Measurements from ENCODE around the gene FATE1. TPM values are rescaled to one million over a fixed set of nuclear protein-coding genes. Genes with fewer than 3 reads are reported as not detected.
A peak's percentile ranks its signal among the peaks of the same experiment; 100 is the strongest.
"Not testable (repeated sequence)": the region's sequence is repeated elsewhere in the genome, so short reads cannot be mapped to it uniquely, and the experiment has no call there.

FATE1 gene
- total RNA-seq, 1 donor = not detected

DNA sequence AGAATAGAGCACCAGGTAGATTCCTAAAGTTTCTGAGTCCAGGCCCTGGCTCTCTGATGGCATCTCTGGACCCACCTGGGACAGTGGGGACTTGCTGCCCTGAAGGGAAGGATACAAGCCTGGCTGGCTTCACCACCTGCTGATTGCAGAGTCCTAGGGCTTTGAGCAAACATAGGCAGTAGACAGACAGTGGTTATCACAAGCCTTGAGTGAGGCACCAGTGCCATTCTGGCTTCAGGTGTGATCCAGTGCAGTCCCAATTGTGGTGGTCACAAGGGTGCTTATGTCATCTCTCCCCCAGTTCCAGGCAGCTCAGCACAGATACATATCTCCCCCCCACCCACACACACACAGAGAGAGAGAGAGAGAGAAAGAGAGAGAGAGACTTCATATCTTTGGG, 27.1 kb upstream of the FATE1 start:
- no peak for DNase-seq (ENCODE audit: low read depth)
- TF ChIP-seq, protein P1, sequence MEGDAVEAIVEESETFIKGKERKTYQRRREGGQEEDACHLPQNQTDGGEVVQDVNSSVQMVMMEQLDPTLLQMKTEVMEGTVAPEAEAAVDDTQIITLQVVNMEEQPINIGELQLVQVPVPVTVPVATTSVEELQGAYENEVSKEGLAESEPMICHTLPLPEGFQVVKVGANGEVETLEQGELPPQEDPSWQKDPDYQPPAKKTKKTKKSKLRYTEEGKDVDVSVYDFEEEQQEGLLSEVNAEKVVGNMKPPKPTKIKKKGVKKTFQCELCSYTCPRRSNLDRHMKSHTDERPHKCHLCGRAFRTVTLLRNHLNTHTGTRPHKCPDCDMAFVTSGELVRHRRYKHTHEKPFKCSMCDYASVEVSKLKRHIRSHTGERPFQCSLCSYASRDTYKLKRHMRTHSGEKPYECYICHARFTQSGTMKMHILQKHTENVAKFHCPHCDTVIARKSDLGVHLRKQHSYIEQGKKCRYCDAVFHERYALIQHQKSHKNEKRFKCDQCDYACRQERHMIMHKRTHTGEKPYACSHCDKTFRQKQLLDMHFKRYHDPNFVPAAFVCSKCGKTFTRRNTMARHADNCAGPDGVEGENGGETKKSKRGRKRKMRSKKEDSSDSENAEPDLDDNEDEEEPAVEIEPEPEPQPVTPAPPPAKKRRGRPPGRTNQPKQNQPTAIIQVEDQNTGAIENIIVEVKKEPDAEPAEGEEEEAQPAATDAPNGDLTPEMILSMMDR (IDR thresholded peaks at IDR 0.05; ENCODE audit: insufficient read depth, low read depth, low read length) = no peak
- H3K4me3 ChIP-seq (ENCODE audit: low read depth, low read length) = no peak overlapping the region

DNA sequence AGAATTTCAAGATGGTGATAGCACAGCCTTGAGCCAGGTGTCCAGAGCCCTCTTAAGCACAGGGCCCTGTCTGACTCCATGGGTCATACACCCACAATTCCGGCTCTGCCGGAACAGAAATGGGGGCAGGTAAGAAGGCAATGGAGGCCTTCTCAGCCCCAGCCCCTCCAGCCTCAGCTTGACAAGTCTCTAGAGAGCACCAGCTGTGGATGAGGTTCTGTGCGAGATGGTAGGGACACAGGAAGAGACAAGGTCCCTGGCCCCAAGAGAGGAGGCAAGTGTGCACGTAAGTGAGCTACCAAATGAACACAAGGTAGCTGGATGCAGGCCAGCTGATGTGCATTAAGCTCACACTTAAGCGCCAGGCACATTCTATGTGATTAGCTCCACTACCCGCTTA, 23.0 kb upstream of the FATE1 start:
- TF ChIP-seq, protein P1 (IDR thresholded peaks at IDR 0.05; ENCODE audit: insufficient read depth, low read depth, low read length) = no peak
- H3K4me3 ChIP-seq (ENCODE audit: low read depth, low read length) = no peak overlapping the region
- no peak for DNase-seq (ENCODE audit: low read depth)

DNA sequence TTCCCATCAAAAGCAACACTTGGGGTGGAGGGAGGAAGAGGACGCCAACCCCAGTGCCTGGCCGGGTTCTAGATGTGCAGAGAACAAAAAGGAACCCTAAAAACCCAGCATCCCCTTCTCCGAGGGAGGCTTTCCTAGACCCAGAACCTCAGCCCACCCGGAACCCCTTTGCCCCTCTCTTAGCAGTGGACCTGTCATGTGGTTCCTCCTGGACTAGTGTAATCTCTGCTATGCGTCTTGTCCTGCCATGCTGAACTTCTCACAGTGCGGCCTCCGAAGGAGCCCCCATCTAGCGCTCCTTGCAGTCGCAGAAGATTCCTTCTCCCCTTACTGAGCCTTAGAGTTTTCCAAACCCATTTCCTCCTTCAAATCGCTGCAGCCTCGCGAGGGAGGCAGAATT, 21.7 kb upstream of the FATE1 start:
- no peak for DNase-seq (ENCODE audit: low read depth)
- H3K4me3 ChIP-seq (ENCODE audit: low read depth, low read length) = no peak overlapping the region
- TF ChIP-seq, protein P1 (IDR thresholded peaks at IDR 0.05; ENCODE audit: insufficient read depth, low read depth, low read length) = no peak

DNA sequence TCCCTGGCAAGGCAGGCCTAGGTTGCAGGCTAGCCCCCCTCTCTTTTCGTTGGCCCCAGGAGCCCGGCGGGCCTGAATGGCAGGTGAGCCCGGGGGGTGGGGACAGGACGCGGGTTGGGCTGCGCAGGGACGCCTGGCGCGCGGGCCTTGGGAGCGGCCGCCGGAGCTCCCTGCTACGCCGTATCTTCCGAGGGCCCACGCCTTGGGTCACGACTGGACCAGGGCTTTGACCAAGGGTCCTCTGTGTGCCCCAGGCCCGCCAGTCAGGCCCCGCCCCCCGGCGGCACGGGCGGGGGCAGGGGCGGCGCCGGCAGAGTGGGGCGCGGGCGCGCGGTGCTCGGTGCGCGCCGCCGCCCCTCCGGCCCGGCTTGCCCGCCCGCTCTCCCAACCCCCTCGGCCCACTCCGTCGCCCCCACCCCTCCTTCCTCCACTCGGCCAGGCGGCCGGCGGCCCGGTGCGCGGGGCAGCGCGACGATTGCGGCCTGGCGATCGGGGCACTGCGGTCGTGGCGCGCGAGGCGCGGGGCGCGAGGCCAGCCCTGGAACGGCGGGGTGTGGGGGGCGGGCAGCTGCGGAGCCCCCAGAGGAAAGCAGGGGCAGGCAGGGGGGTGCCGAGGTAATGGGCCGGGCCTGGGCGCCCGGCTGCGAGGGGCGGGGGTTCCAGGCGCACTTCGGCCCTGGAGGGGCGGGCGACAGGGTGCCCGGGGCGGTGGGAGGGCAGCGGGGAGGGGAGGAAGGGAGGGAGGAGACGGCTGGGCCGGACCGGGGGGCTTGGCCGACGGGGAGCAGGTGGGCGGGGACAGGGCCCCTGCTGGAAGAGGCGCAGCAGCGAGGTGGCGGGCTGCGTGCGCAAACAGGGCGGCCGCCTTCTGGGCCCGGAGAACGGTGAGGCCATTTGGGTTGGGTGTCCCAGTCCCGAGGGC, 20.9 kb upstream of the FATE1 start, which contains the start of gene PRRG3:
PRRG3 (plus strand) TSS at position 798 of the 922 bp plus-strand sequence. CDS start 3,357 bp downstream, outside the sequence.
- no peak within 1 kb of the TSS for H3K4me3 ChIP-seq (ENCODE audit: low read depth, low read length)
- TF ChIP-seq, protein P1 (IDR thresholded peaks at IDR 0.05; ENCODE audit: insufficient read depth, low read depth, low read length) = no peak

DNA sequence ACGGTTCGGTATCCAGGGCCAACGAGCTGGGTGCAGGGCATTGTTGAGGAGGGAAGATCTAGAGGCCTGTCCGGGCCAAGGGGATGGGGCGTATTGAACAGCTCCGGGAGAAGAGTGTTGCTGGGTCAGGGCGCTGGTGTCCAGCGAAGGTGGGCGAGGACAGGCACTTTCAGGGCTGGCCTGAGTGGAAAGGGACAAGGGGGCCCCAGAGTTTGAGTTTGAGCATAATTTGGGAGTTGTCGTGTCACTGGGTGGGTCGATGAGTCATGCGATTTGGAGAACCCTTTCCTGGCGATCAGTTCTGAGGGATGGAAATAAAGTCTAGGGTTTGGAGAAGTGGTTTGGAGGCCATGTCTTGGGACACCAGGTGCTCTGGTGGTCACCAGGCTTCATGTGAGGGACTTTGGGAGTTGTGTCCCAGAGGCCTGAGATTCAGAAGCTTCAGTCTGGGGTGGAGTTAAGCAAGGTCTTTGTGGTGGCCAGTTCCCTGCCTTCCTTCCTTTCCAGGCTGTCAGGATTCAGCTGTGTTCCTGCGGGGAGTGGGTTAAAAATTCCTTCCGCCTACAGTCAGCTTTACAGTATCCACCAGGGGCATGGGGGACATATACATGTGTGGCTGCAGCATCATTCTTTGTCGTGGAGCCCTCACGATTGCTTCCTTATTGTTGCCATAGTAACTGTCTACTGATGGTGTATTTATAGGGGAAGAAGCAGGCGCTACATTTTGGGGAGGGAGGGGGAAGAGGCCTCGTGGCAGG, 20.1 kb upstream of the FATE1 start:
- DNase-seq (ENCODE audit: low read depth) = no peak
- no peak overlapping the region for H3K4me3 ChIP-seq (ENCODE audit: low read depth, low read length)
- TF ChIP-seq, protein P1 (IDR thresholded peaks at IDR 0.05; ENCODE audit: insufficient read depth, low read depth, low read length) = no peak

More for the DNA sequence above, 20.9 kb upstream of the FATE1 start, which contains the start of gene PRRG3:
- no peak for DNase-seq (ENCODE audit: low read depth)

DNA sequence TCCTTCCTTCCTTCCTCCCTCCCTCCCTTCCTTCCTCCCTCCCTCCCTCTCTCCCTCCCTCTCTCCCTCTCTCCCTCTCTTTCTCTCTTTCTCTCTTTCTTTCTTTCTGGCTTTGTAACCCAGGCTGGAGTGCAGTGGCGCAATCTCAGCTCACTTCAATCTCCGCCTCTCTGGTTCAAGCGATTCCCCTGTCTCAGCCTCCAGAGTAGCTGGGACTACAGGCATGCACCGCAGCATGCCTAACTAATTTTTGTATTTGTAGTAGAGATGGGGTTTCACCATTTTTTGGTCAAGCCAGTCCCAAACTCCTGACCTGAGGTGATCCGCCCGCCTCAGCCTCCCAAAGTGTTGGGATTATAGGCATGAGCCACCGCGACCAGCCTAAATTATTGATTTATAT, 18.8 kb upstream of the FATE1 start:
- H3K4me3 ChIP-seq (ENCODE audit: low read depth, low read length); DNase-seq (ENCODE audit: low read depth): not testable (repeated sequence)

DNA sequence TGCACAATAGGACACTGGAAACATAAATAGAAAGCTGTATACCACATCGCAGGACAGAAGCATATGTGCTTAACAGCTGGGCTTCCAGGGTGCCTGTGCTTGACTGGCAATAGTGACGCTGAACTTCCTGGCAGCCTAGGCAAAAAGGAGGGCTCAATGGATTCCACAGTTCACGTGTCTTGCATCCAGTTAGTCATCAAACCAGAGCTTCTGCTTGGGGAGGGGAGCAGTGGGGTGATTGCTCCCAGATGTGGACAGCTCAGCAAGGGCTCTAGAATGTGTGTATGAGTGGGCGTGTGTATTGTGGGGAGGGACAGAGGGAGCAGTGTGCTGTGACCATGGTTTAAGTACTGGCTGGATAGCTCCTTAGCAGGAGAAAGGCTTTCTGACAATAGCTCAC, 18.3 kb upstream of the FATE1 start:
- TF ChIP-seq, protein P1 (IDR thresholded peaks at IDR 0.05; ENCODE audit: insufficient read depth, low read depth, low read length) = no peak
- DNase-seq (ENCODE audit: low read depth) = peak; percentile 3
- no peak overlapping the region for H3K4me3 ChIP-seq (ENCODE audit: low read depth, low read length)

Measured in fibroblast of villous mesenchyme (primary cell).